Measurements from ENCODE around the gene SYCE3.
A peak's percentile ranks its signal among the peaks of the same experiment; 100 is the strongest.

Gene SYCE3

GRCh38 chr22:50600538-50600937, 37.8 kb upstream of the SYCE3 start, which contains the start of gene MAPK8IP2:
TSS of gene MAPK8IP2 (plus strand) at chr22:50600793. CDS start at chr22:50600819, 26 bp downstream.
- DNase-seq (ENCODE audit: low spot score), result no peak

GRCh38 chr22:50599816-50600455, 37.2 kb upstream of the SYCE3 start:
- no peak for DNase-seq (ENCODE audit: low spot score)

- DNase-seq (ENCODE audit: low spot score), result no peak
These were observed 34.4 kb upstream of the SYCE3 start for GRCh38 chr22:50597097-50597496.

- no peak for DNase-seq (ENCODE audit: low spot score)
These were observed 32.5 kb upstream of the SYCE3 start for GRCh38 chr22:50595189-50595588.

GRCh38 chr22:50587407-50587806, 24.7 kb upstream of the SYCE3 start:
- DNase-seq (ENCODE audit: low spot score), result no peak

GRCh38 chr22:50586416-50586815, 23.7 kb upstream of the SYCE3 start:
- DNase-seq (ENCODE audit: low spot score), result no peak

GRCh38 chr22:50585781-50586180, 23.1 kb upstream of the SYCE3 start:
- DNase-seq (ENCODE audit: low spot score), result no peak

- DNase-seq (ENCODE audit: low spot score), result no peak
These were observed 22.5 kb upstream of the SYCE3 start for GRCh38 chr22:50585238-50585637.

- DNase-seq (ENCODE audit: low spot score), result no peak
These were observed 21.7 kb upstream of the SYCE3 start for GRCh38 chr22:50584106-50585096.

GRCh38 chr22:50583294-50583861, 20.7 kb upstream of the SYCE3 start:
- DNase-seq (ENCODE audit: low spot score), result peak; percentile 20

GRCh38 chr22:50582493-50583293, 20.0 kb upstream of the SYCE3 start, which contains the start of gene CHKB:
TSS of gene CHKB (minus strand) at chr22:50582849. CDS start at chr22:50582781, 68 bp downstream.
- peak; percentile 98 for DNase-seq (ENCODE audit: low spot score)

- no peak for DNase-seq (ENCODE audit: low spot score)
These were observed 19.3 kb upstream of the SYCE3 start for GRCh38 chr22:50581950-50582492.

- no peak for DNase-seq (ENCODE audit: low spot score)
These were observed 18.6 kb upstream of the SYCE3 start for GRCh38 chr22:50581031-50581949.

GRCh38 chr22:50579752-50580151, 17.0 kb upstream of the SYCE3 start:
- DNase-seq (ENCODE audit: low spot score), result no peak

- peak; percentile 55 for DNase-seq (ENCODE audit: low spot score)
These were observed 16.1 kb upstream of the SYCE3 start for GRCh38 chr22:50578776-50579310.

GRCh38 chr22:50577987-50578775, 15.5 kb upstream of the SYCE3 start, which contains the start of gene CPT1B:
TSS of gene CPT1B (minus strand) at chr22:50578427. CDS start at chr22:50577915, 512 bp downstream.
- no peak for DNase-seq (ENCODE audit: low spot score)

GRCh38 chr22:50577697-50577986, 14.9 kb upstream of the SYCE3 start:
- no peak for DNase-seq (ENCODE audit: low spot score)

- DNase-seq (ENCODE audit: low spot score), result no peak
These were observed 14.3 kb upstream of the SYCE3 start for GRCh38 chr22:50576806-50577696.

Measured in pons (tissue), 1 donor.